ENCODE measurements around the gene SLC4A3.

The SLC4A3 gene

GRCh38 chr2:219658874-219659273, 31.4 kb downstream of the SLC4A3 start:
- no peak overlapping the region for H3K27ac ChIP-seq
- TF ChIP-seq CTCF (conservative IDR thresholded peaks at IDR 0.05) = no peak

- H3K27ac ChIP-seq = no peak overlapping the region
These were observed 33.9 kb downstream of the SLC4A3 start for GRCh38 chr2:219661197-219661954.

GRCh38 chr2:219661955-219662395, 34.5 kb downstream of the SLC4A3 start:
- H3K27ac ChIP-seq = no peak overlapping the region
- TF ChIP-seq CTCF (conservative IDR thresholded peaks at IDR 0.05) = no peak

More at GRCh38 chr2:219661197-219661954, 33.9 kb downstream of the SLC4A3 start:
- TF ChIP-seq CTCF (conservative IDR thresholded peaks at IDR 0.05) = no peak

GRCh38 chr2:219662566-219662965, 35.1 kb downstream of the SLC4A3 start:
- no peak overlapping the region for H3K27ac ChIP-seq
- no peak for TF ChIP-seq CTCF (conservative IDR thresholded peaks at IDR 0.05)

GRCh38 chr2:219663116-219663762, 35.8 kb downstream of the SLC4A3 start:
- no peak overlapping the region for H3K27ac ChIP-seq
- no peak for TF ChIP-seq CTCF (conservative IDR thresholded peaks at IDR 0.05)

- no peak overlapping the region for H3K27ac ChIP-seq
- TF ChIP-seq CTCF (conservative IDR thresholded peaks at IDR 0.05) = no peak
These were observed 36.6 kb downstream of the SLC4A3 start for GRCh38 chr2:219664041-219664440.

GRCh38 chr2:219664944-219665343, 37.5 kb downstream of the SLC4A3 start:
- TF ChIP-seq CTCF (conservative IDR thresholded peaks at IDR 0.05) = no peak
- H3K27ac ChIP-seq = no peak overlapping the region

Measured in VCaP (cell line).